HG02840 (cell line): ENCODE results near the gene RNH1.

Experiments used
- ATAC-seq: cut with Tn5 transposase; IDR thresholded peaks from one replicate; pipeline ENCODE4 v1.9.1; 2021; ENCODE audit warnings: mild to moderate bottlenecking, moderate library complexity, moderate number of reproducible peaks; ENCODE audit not compliant: unreplicated experiment, low FRiP score

RNH1 gene

GRCh38 chr11:501001-501682, 5.9 kb downstream of the RNH1 start:
- ATAC-seq, result no peak

GRCh38 chr11:499201-500076, 7.6 kb downstream of the RNH1 start:
- ATAC-seq, result no peak

GRCh38 chr11:498297-499181, 8.5 kb downstream of the RNH1 start:
- no peak for ATAC-seq

- ATAC-seq, result no peak
Observed at GRCh38 chr11:497565-498296, 9.3 kb downstream of the RNH1 start.

GRCh38 chr11:496834-497564, 10.0 kb downstream of the RNH1 start:
- ATAC-seq, result no peak

- ATAC-seq, result no peak
Observed at GRCh38 chr11:495537-495931, 11.5 kb downstream of the RNH1 start.

GRCh38 chr11:494761-495536, 12.1 kb downstream of the RNH1 start:
- ATAC-seq, result no peak

- ATAC-seq, result no peak
Observed at GRCh38 chr11:492427-493226, 14.4 kb downstream of the RNH1 start.

- no peak for ATAC-seq
Observed at GRCh38 chr11:491358-491757, 15.7 kb downstream of the RNH1 start.

- ATAC-seq, result no peak
Observed at GRCh38 chr11:490930-491260, 16.1 kb downstream of the RNH1 start.

GRCh38 chr11:490186-490929, 16.7 kb downstream of the RNH1 start:
- ATAC-seq, result no peak

- ATAC-seq, result no peak
Observed at GRCh38 chr11:489610-490185, 17.3 kb downstream of the RNH1 start.

GRCh38 chr11:488992-489391, 18.1 kb downstream of the RNH1 start:
- ATAC-seq, result no peak

GRCh38 chr11:488579-488978, 18.5 kb downstream of the RNH1 start:
- ATAC-seq, result no peak

- ATAC-seq, result no peak
Observed at GRCh38 chr11:488062-488461, 19.0 kb downstream of the RNH1 start.

GRCh38 chr11:487571-488021, 19.4 kb downstream of the RNH1 start:
- ATAC-seq, result no peak

- no peak for ATAC-seq
Observed at GRCh38 chr11:486189-486588, 20.9 kb downstream of the RNH1 start.
